Measurements from ENCODE around the gene TRIM41. TPM values are rescaled to one million over a fixed set of nuclear protein-coding genes. Genes with fewer than 3 reads are reported as not detected.

TRIM41 gene
- total and polyA plus RNA-seq, 2 experiments from 2014 or later: 2.0 to 14.9 TPM

- Histone ChIP-seq H3K27me3 (no peaks in the 10 kb centered on the region), H3K79me2 (peaks cover 49% of the 10 kb centered on the region)
- 96% methylated on average over 5 of the region's 5 CpGs for WGBS (ENCODE audit: low lambda C conversion rate, missing lambda C conversion rate)
Observed at GRCh38 chr5:181237729-181238385, 14.8 kb downstream of the TRIM41 start.

DNA sequence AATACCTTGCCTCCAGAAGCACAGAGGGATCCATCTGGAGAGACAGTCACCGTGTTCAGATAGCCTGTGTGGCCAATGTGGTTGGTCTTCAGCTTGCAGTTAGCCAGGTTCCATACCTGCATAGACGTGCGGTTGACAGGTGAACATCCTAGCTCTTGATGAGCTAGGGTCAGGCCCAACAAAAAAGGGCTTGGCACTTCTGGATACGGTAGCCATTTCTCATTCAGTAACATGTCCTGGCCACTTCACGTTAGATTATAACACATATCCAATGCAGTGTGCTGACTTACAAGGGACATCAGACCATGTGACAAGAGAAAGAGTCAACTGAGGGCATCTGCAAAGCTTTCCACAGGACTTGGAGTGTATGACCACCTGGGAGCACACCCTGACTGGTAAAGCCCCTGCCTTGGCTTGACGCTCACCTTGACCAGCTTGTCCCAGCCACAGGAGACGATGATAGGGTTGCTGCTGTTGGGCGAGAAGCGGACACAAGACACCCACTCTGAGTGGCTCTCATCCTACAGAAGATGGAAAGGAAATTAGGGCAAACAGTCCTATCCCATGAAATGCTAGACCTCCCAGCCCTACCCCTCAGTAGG, 16.1 kb downstream of the TRIM41 start:
- Histone ChIP-seq H3K36me3 (replicated peaks; ENCODE audit: insufficient read depth, low read depth) (peaks cover 13% of the 10 kb centered on the region), H3K27ac (no peak overlapping the region), H3K27me3 (no peaks in the 10 kb centered on the region), H3K4me2 (no peak overlapping the region), H3K9me2 (replicated peaks; ENCODE audit: insufficient read depth) (no peaks in the 10 kb centered on the region), H3K9me3 (ENCODE audit: low read depth) (no peaks in the 10 kb centered on the region), H3K4me3 (no peak overlapping the region), H3K4me1 (ENCODE audit: insufficient read depth) (peaks cover 12% of the 10 kb centered on the region), H2AFZ (no peak overlapping the region), H4K20me1 (ENCODE audit: insufficient read depth, poor library complexity, severe bottlenecking) (peaks cover 66% of the 10 kb centered on the region), H3K79me2 (peaks cover 58% of the 10 kb centered on the region)
- 94% methylated on average over 9 of the region's 9 CpGs for WGBS (ENCODE audit: low lambda C conversion rate, missing lambda C conversion rate)
- no peak for DNase-seq (ENCODE audit: low spot score)
- no peak for TF ChIP-seq EZH2phosphoT487 (IDR thresholded peaks at IDR 0.05; ENCODE audit: low read depth, severe bottlenecking, unreplicated experiment)
- TF ChIP-seq, protein P1, sequence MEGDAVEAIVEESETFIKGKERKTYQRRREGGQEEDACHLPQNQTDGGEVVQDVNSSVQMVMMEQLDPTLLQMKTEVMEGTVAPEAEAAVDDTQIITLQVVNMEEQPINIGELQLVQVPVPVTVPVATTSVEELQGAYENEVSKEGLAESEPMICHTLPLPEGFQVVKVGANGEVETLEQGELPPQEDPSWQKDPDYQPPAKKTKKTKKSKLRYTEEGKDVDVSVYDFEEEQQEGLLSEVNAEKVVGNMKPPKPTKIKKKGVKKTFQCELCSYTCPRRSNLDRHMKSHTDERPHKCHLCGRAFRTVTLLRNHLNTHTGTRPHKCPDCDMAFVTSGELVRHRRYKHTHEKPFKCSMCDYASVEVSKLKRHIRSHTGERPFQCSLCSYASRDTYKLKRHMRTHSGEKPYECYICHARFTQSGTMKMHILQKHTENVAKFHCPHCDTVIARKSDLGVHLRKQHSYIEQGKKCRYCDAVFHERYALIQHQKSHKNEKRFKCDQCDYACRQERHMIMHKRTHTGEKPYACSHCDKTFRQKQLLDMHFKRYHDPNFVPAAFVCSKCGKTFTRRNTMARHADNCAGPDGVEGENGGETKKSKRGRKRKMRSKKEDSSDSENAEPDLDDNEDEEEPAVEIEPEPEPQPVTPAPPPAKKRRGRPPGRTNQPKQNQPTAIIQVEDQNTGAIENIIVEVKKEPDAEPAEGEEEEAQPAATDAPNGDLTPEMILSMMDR (IDR thresholded peaks at IDR 0.05; ENCODE audit: poor library complexity): no peak
- TF ChIP-seq EZH2 (IDR thresholded peaks at IDR 0.05; ENCODE audit: borderline replicate concordance): no peak

More at GRCh38 chr5:181237729-181238385, 14.8 kb downstream of the TRIM41 start:
- Histone ChIP-seq H3K36me3 (replicated peaks; ENCODE audit: insufficient read depth, low read depth) (peaks cover 13% of the 10 kb centered on the region), H3K27ac (no peak overlapping the region), H3K9me2 (replicated peaks; ENCODE audit: insufficient read depth) (no peaks in the 10 kb centered on the region), H4K20me1 (ENCODE audit: insufficient read depth, poor library complexity, severe bottlenecking) (peaks cover 61% of the 10 kb centered on the region), H2AFZ (no peak overlapping the region), H3K4me2 (no peak overlapping the region), H3K4me3 (no peak overlapping the region), H3K4me1 (ENCODE audit: insufficient read depth) (peaks cover 12% of the 10 kb centered on the region), H3K9me3 (ENCODE audit: low read depth) (no peaks in the 10 kb centered on the region)
- no peak for DNase-seq (ENCODE audit: low spot score)
- TF ChIP-seq EZH2 (IDR thresholded peaks at IDR 0.05; ENCODE audit: borderline replicate concordance) (no peak), EZH2phosphoT487 (IDR thresholded peaks at IDR 0.05; ENCODE audit: low read depth, severe bottlenecking, unreplicated experiment) (no peak)
- TF ChIP-seq, protein P1 (IDR thresholded peaks at IDR 0.05; ENCODE audit: poor library complexity): no peak

GRCh38 chr5:181241393-181241975, 18.4 kb downstream of the TRIM41 start:
- WGBS (ENCODE audit: low lambda C conversion rate, missing lambda C conversion rate): 52% methylated on average over 5 of the region's 6 CpGs

More at GRCh38 chr5:181241393-181241975, 18.4 kb downstream of the TRIM41 start:
- TF ChIP-seq, protein P1 (IDR thresholded peaks at IDR 0.05; ENCODE audit: poor library complexity): no peak
- TF ChIP-seq EZH2 (IDR thresholded peaks at IDR 0.05; ENCODE audit: borderline replicate concordance) (no peak), EZH2phosphoT487 (IDR thresholded peaks at IDR 0.05; ENCODE audit: low read depth, severe bottlenecking, unreplicated experiment) (no peak)
- H3K79me2 ChIP-seq: peaks cover 71% of the 10 kb centered on the region
- H2AFZ ChIP-seq: no peak overlapping the region
- no peaks in the 10 kb centered on the region for H3K27me3 ChIP-seq
- peaks cover 27% of the 10 kb centered on the region for H3K4me1 ChIP-seq (ENCODE audit: insufficient read depth)
- no peaks in the 10 kb centered on the region for H3K9me2 ChIP-seq (replicated peaks; ENCODE audit: insufficient read depth)
- H3K9me3 ChIP-seq (ENCODE audit: low read depth): no peaks in the 10 kb centered on the region
- peaks cover 13% of the 10 kb centered on the region for H3K36me3 ChIP-seq (replicated peaks; ENCODE audit: insufficient read depth, low read depth)
- peaks cover 66% of the 10 kb centered on the region for H4K20me1 ChIP-seq (ENCODE audit: insufficient read depth, poor library complexity, severe bottlenecking)
- DNase-seq (ENCODE audit: low spot score): peak; percentile 65
- peak overlapping the region; percentile 93 for H3K27ac ChIP-seq
- H3K4me2 ChIP-seq: peak overlapping the region; percentile 90
- no peak overlapping the region for H3K4me3 ChIP-seq
